Right forelimb (tissue), 1 donor: Measurements from ENCODE around the gene NPC1.

Experiments used
- DNase-seq: peaks from one replicate; pipeline ENCODE4 v3.0.0-alpha.2; 2018

Gene NPC1

GRCh38 chr18:23545247-23545789 lies 41.0 kb downstream of the NPC1 start:
- DNase-seq, result no peak

GRCh38 chr18:23542461-23542860 lies 43.8 kb downstream of the NPC1 start:
- no peak for DNase-seq

GRCh38 chr18:23541349-23542093 lies 44.8 kb downstream of the NPC1 start:
- no peak for DNase-seq

- DNase-seq, result no peak
Measured at GRCh38 chr18:23540867-23541266, 45.4 kb downstream of the NPC1 start.

- DNase-seq, result no peak
Measured at GRCh38 chr18:23539911-23540525, 46.3 kb downstream of the NPC1 start.

- DNase-seq, result no peak
Measured at GRCh38 chr18:23539296-23539695, 47.0 kb downstream of the NPC1 start.

- no peak for DNase-seq
Measured at GRCh38 chr18:23538870-23539269, 47.4 kb downstream of the NPC1 start.

- no peak for DNase-seq
Measured at GRCh38 chr18:23538001-23538400, 48.3 kb downstream of the NPC1 start.

GRCh38 chr18:23537274-23537673 lies 49.0 kb downstream of the NPC1 start:
- no peak for DNase-seq

- peak; percentile 54 for DNase-seq
Measured at GRCh38 chr18:23536204-23536603, 50.1 kb downstream of the NPC1 start.

GRCh38 chr18:23534276-23534675 lies 52.0 kb downstream of the NPC1 start:
- no peak for DNase-seq

- DNase-seq, result no peak
Measured at GRCh38 chr18:23532848-23533247, 53.5 kb downstream of the NPC1 start.

GRCh38 chr18:23531912-23532311 lies 54.4 kb downstream of the NPC1 start:
- DNase-seq, result no peak

GRCh38 chr18:23530195-23530594 lies 56.1 kb downstream of the NPC1 start:
- DNase-seq, result no peak

GRCh38 chr18:23529604-23530003 lies 56.7 kb downstream of the NPC1 start:
- DNase-seq, result no peak

- DNase-seq, result no peak
Measured at GRCh38 chr18:23528580-23529472, 57.5 kb downstream of the NPC1 start.

GRCh38 chr18:23526501-23527063 lies 59.7 kb downstream of the NPC1 start:
- DNase-seq, result no peak

- no peak for DNase-seq
Measured at GRCh38 chr18:23524213-23524707, 62.0 kb downstream of the NPC1 start.

GRCh38 chr18:23523429-23524212 lies 62.7 kb downstream of the NPC1 start:
- DNase-seq, result no peak

GRCh38 chr18:23521907-23522306 lies 64.4 kb downstream of the NPC1 start:
- DNase-seq, result no peak

- no peak for DNase-seq
Measured at GRCh38 chr18:23521271-23521670, 65.0 kb downstream of the NPC1 start.

- no peak for DNase-seq
Measured at GRCh38 chr18:23519734-23520133, 66.6 kb downstream of the NPC1 start.
